Measurements from ENCODE around the gene CSNK2B. TPM values are rescaled to one million over a fixed set of nuclear protein-coding genes. Genes with fewer than 3 reads are reported as not detected.
"Not testable (repeated sequence)": the region's sequence is repeated elsewhere in the genome, so short reads cannot be mapped to it uniquely, and the experiment has no call there.

The CSNK2B gene
- total RNA-seq, 4 donors from 2014 or later = 381 to 429 (median 403) TPM

GRCh38 chr6:31702819-31703716, 37.2 kb downstream of the CSNK2B start, which contains the start of gene ABHD16A:
Gene ABHD16A, minus strand, starts transcription at chr6:31703324. Its CDS starts 43 bp downstream, at chr6:31703281.
- H3K4me3 ChIP-seq = peak within 1 kb of the TSS; percentile 69
- no peaks in the 10 kb centered on the region for H3K27me3 ChIP-seq
- H3K9me3 ChIP-seq = no peaks in the 10 kb centered on the region
- H3K27ac ChIP-seq = peak within 1 kb of the TSS; percentile 96
- peaks cover 11% of the 10 kb centered on the region for H3K36me3 ChIP-seq
- H3K4me1 ChIP-seq = peaks cover 20% of the 10 kb centered on the region
- DNase-seq (ENCODE audit: low spot score in 2 of 2) = peak; percentile 99 to 100
- under 1% methylated on average over 54 of the region's 54 CpGs for WGBS
- TF ChIP-seq POLR2A (IDR thresholded peaks at IDR 0.05) (peak; percentile 88 to 97), POLR2AphosphoS5 (IDR thresholded peaks at IDR 0.05) (peak in 2 of 3 donors; percentile 91 to 94), EP300 (IDR thresholded peaks at IDR 0.05) (no peak)
- TF ChIP-seq, protein P1, sequence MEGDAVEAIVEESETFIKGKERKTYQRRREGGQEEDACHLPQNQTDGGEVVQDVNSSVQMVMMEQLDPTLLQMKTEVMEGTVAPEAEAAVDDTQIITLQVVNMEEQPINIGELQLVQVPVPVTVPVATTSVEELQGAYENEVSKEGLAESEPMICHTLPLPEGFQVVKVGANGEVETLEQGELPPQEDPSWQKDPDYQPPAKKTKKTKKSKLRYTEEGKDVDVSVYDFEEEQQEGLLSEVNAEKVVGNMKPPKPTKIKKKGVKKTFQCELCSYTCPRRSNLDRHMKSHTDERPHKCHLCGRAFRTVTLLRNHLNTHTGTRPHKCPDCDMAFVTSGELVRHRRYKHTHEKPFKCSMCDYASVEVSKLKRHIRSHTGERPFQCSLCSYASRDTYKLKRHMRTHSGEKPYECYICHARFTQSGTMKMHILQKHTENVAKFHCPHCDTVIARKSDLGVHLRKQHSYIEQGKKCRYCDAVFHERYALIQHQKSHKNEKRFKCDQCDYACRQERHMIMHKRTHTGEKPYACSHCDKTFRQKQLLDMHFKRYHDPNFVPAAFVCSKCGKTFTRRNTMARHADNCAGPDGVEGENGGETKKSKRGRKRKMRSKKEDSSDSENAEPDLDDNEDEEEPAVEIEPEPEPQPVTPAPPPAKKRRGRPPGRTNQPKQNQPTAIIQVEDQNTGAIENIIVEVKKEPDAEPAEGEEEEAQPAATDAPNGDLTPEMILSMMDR (IDR thresholded peaks at IDR 0.05) = no peak

DNA sequence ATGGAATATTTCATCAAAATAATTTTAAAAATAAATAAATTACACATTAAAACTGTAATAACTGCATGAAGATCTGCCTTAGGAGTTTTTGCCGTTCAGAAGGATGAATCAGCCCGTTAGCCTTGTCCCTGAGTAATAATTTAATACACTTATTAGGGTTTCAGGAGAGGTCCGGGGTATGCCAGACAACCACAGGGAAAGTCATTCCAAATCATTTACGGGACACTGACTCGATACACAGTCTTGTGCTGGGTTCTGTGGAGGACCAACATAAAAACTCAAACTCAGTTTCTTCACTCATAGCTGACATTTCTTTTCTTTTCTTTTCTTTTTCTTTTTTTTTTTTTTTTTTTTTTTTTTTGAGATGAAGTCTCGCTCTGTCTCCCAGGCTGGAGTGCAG, 40.1 kb downstream of the CSNK2B start:
- TF ChIP-seq, protein P1 (IDR thresholded peaks at IDR 0.05) = no peak
- no peak for TF ChIP-seq POLR2A (IDR thresholded peaks at IDR 0.05)
- no peak for TF ChIP-seq EP300 (IDR thresholded peaks at IDR 0.05)
- no peak for TF ChIP-seq POLR2AphosphoS5 (IDR thresholded peaks at IDR 0.05)

GRCh38 chr6:31706599-31706998, 40.7 kb downstream of the CSNK2B start, which contains the start of gene LY6G6F:
Gene LY6G6F, plus strand, starts transcription at chr6:31706866. Its CDS starts 41 bp downstream, at chr6:31706907.
- Histone ChIP-seq H3K27ac (no peak within 1 kb of the TSS), H3K27me3 (no peaks in the 10 kb centered on the region), H3K4me3 (no peak within 1 kb of the TSS), H3K4me1 (peaks cover 23% of the 10 kb centered on the region), H3K36me3 (no peaks in the 10 kb centered on the region), H3K9me3 (no peaks in the 10 kb centered on the region)
- WGBS = 56% methylated on average over 3 of the region's 3 CpGs
- no peak for DNase-seq (ENCODE audit: low spot score in 2 of 2)
- no peak for TF ChIP-seq EP300 (IDR thresholded peaks at IDR 0.05)
- TF ChIP-seq, protein P1 (IDR thresholded peaks at IDR 0.05) = no peak
- no peak for TF ChIP-seq POLR2AphosphoS5 (IDR thresholded peaks at IDR 0.05)
- no peak for TF ChIP-seq POLR2A (IDR thresholded peaks at IDR 0.05)

More for the DNA sequence above, 40.1 kb downstream of the CSNK2B start:
- Histone ChIP-seq H3K4me3 (no peak overlapping the region), H3K9me3 (no peaks in the 10 kb centered on the region), H3K27ac (no peak overlapping the region), H3K27me3 (no peaks in the 10 kb centered on the region), H3K4me1 (peaks cover 23% of the 10 kb centered on the region), H3K36me3 (no peaks in the 10 kb centered on the region)
- DNase-seq (ENCODE audit: low spot score in 2 of 2) = no peak
- WGBS = 78% methylated on average over 6 of the region's 6 CpGs

GRCh38 chr6:31707701-31708100, 41.8 kb downstream of the CSNK2B start:
- Histone ChIP-seq H3K27ac (no peak overlapping the region), H3K9me3 (no peaks in the 10 kb centered on the region), H3K27me3 (no peaks in the 10 kb centered on the region), H3K4me3 (no peak overlapping the region), H3K36me3 (no peaks in the 10 kb centered on the region), H3K4me1 (peaks cover 28% of the 10 kb centered on the region)
- DNase-seq (ENCODE audit: low spot score in 2 of 2) = no peak
- 79% methylated on average over 10 of the region's 10 CpGs for WGBS
- no peak for TF ChIP-seq POLR2AphosphoS5 (IDR thresholded peaks at IDR 0.05)
- TF ChIP-seq POLR2A (IDR thresholded peaks at IDR 0.05) = no peak
- TF ChIP-seq EP300 (IDR thresholded peaks at IDR 0.05) = no peak
- TF ChIP-seq, protein P1 (IDR thresholded peaks at IDR 0.05) = no peak

DNA sequence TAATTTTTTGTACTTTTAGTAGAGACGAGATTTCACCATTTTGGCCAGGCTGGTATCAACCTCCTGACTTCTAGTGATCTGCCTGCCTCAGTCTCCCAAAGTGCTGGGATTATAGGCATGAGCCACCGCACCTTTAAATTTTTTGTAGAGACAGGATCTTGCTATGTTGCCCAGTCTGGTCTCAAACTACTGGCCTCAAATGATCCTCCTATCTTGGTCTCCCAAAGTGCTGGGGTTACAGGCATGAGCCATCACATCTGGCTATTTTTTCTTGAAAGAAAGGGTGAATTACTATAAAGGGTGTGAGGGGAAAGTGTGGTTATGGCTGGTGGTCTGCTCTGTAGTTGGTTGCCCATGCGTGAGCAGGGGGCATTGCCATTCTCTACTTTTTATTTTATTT, 42.3 kb downstream of the CSNK2B start:
- no peak overlapping the region for H3K27ac ChIP-seq
- no peak overlapping the region for H3K4me3 ChIP-seq
- peaks cover 33% of the 10 kb centered on the region for H3K4me1 ChIP-seq
- H3K27me3 ChIP-seq = no peaks in the 10 kb centered on the region
- TF ChIP-seq POLR2AphosphoS5 (IDR thresholded peaks at IDR 0.05) = no peak
- no peaks in the 10 kb centered on the region for H3K36me3 ChIP-seq
- H3K9me3 ChIP-seq = no peaks in the 10 kb centered on the region
- 97% methylated on average over 3 of the region's 3 CpGs for WGBS
- DNase-seq (ENCODE audit: low spot score in 2 of 2) = no peak

DNA sequence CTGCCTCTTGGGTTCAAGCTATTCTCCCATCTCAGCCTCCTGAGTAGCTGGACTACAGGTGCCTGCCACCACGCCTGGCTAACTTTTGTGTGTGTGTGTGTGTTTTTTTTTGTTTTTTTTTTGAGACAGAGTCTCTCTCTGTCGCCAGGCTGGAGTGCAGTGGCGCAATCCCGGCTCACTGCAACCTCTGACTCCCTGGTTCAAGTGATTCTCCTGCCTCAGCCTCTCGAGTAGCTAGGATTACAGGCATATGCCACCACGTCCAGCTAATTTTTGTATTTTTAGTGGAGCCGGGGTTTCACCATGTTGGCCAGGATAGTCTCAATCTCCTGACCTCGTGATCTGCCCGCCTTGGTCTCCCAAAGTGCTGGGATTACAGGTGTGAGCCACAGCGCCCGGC, 43.3 kb downstream of the CSNK2B start:
- H3K4me1 ChIP-seq = peaks cover 37% of the 10 kb centered on the region
- H3K4me3 ChIP-seq; DNase-seq (ENCODE audit: low spot score in 2 of 2); H3K27me3 ChIP-seq; H3K27ac ChIP-seq; H3K9me3 ChIP-seq; H3K36me3 ChIP-seq: not testable (repeated sequence)
- WGBS = 93% methylated on average over 11 of the region's 11 CpGs

Measured in suprapubic skin (tissue), 4 donors.